ENCODE data around the gene SNX7. TPM values are rescaled to one million over a fixed set of nuclear protein-coding genes. Genes with fewer than 3 reads are reported as not detected.

Gene SNX7
- total and polyA plus RNA-seq, 2 donors (not counting 3 experiments of a cell fraction or from before 2014, with no cell fraction given) = 22.4 to 37.9 TPM

DNA sequence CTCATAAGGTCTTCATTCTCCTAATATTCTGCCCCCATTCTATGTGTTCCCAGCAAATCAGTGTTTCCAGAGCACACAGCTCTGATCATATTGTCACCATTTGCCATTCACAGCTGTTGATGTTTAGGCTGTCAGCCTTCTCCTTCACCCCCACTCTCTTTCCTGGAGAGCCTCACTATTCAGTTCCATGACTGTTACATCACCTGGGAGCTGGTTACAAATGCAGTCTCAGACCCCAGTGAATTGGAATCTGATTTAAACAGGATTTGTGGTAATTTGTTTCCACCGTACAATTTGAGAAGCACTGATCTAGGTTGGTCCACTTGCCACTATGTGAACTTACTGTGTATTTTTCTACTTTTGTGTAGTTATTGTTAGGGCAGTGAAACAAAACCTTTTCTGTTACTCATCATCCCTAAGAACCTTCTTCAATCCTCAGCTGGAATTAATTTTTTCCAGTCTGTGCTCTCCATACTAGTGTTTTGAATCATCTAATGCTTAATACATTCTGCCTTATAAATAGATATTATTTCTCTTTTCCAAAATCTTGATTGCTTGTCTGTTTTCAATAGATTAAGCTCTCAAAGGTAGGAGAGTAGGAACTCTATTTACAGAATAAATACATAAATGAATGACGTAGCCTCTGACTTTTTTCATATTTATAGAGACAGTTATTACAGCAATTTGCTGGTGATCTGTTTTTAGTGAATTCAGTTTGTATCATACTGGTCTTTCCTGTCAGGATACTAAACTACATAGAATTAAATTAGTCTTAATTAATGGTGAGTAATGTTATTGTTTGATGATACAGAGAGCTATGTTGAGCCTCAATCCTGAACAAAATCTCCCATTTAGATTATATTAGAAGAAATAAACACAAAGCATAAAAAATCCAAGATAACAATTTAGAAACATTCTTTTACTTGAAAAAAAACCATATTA lies 8.1 kb downstream of the SNX7 start:
- Histone ChIP-seq H3K9me1 (replicated peaks; ENCODE audit: control insufficient read depth, extremely low read depth, insufficient read depth, low read length) (peaks cover 3% of the 10 kb centered on the region), H3K4me3 (replicated peaks in 1 of 3; ENCODE audit: insufficient read depth in 1 of 3, low read depth in 1 of 3, low read length in 3 of 3) (no peak overlapping the region), H3K4me2 (ENCODE audit: insufficient read depth, low read length) (no peak overlapping the region), H3K36me3 (ENCODE audit: control insufficient read depth in 2 of 2, extremely low read depth in 1 of 2, insufficient read depth in 2 of 2, low read length in 2 of 2) (no peaks in the 10 kb centered on the region), H4K20me1 (replicated peaks; ENCODE audit: control insufficient read depth, extremely low read depth, insufficient read depth, low read length) (no peaks in the 10 kb centered on the region), H3K27ac (ENCODE audit: insufficient read depth, low read depth, low read length) (no peak overlapping the region), H3K27me3 (ENCODE audit: control insufficient read depth in 2 of 2, insufficient read depth in 2 of 2, low read length in 2 of 2) (no peaks in the 10 kb centered on the region), H3K9me3 (replicated peaks; ENCODE audit: control insufficient read depth, insufficient read depth, low read length) (no peaks in the 10 kb centered on the region), H3K79me2 (ENCODE audit: control insufficient read depth, insufficient read depth, low read length) (peaks cover 24% of the 10 kb centered on the region), H3K9ac (replicated peaks; ENCODE audit: extremely low read depth, insufficient read depth, low read length) (no peak overlapping the region), H3K4me1 (ENCODE audit: control insufficient read depth, extremely low read depth, insufficient read depth, low read length) (no peaks in the 10 kb centered on the region), H2AFZ (ENCODE audit: low read depth, low read length) (no peak overlapping the region)
- POLR2A ChIA-PET = no interaction called here
- dilution Hi-C loops (cut with MboI; ENCODE audit: extremely low pct_ligation_motif_present, low sequenced_read_pairs) (no loop called here), intact Hi-C loops (cut with micrococcal nuclease) (loop anchor here (10.0 kb wide), 2 partner anchors 235 to 615 kb away; no protein-coding TSS in a partner anchor)
- BruUV-seq (replicated peaks) = no TSS peak
- FAIRE-seq (no peak), DNase-seq (ENCODE audit: low read depth, low spot score) (no peak)
- CTCF ChIA-PET = interaction anchor here (0.6 kb wide), 1 partner anchor 18 kb away, joined by 3 read pairs; no protein-coding TSS in a partner anchor
- TF ChIP-seq POLR2A (IDR thresholded peaks at IDR 0.05; ENCODE audit: low read depth, low read length) = no peak
- TF ChIP-seq MYC (IDR thresholded peaks at IDR 0.05; ENCODE audit: low read depth, low read length) = no peak
- TF ChIP-seq GATA2 (IDR thresholded peaks at IDR 0.05; ENCODE audit: insufficient read depth, insufficient read length, low read depth, low read length) = no peak
- TF ChIP-seq EZH2 (IDR thresholded peaks at IDR 0.05; ENCODE audit: borderline replicate concordance, low read depth, low read length, severe bottlenecking) = no peak
- TF ChIP-seq POLR2AphosphoS5 (IDR thresholded peaks at IDR 0.05; ENCODE audit: insufficient read depth, low read depth, low read length) = no peak
- no peak for TF ChIP-seq FOS (IDR thresholded peaks at IDR 0.05; ENCODE audit: borderline replicate concordance, insufficient read depth, low read length)
- TF ChIP-seq, protein P1, sequence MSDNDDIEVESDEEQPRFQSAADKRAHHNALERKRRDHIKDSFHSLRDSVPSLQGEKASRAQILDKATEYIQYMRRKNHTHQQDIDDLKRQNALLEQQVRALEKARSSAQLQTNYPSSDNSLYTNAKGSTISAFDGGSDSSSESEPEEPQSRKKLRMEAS (IDR thresholded peaks at IDR 0.05; ENCODE audit: insufficient read depth, insufficient read length) = no peak
- no peak for TF ChIP-seq CTCF (IDR thresholded peaks at IDR 0.05; ENCODE audit: extremely low read depth in 1 of 2, insufficient read depth in 1 of 2, low read depth in 1 of 2, low read length in 2 of 2)
- no peak for TF ChIP-seq JUN (IDR thresholded peaks at IDR 0.05; ENCODE audit: borderline replicate concordance, insufficient read depth, insufficient read length, low read depth)
